ENCODE data around the gene C10orf143.

DNA sequence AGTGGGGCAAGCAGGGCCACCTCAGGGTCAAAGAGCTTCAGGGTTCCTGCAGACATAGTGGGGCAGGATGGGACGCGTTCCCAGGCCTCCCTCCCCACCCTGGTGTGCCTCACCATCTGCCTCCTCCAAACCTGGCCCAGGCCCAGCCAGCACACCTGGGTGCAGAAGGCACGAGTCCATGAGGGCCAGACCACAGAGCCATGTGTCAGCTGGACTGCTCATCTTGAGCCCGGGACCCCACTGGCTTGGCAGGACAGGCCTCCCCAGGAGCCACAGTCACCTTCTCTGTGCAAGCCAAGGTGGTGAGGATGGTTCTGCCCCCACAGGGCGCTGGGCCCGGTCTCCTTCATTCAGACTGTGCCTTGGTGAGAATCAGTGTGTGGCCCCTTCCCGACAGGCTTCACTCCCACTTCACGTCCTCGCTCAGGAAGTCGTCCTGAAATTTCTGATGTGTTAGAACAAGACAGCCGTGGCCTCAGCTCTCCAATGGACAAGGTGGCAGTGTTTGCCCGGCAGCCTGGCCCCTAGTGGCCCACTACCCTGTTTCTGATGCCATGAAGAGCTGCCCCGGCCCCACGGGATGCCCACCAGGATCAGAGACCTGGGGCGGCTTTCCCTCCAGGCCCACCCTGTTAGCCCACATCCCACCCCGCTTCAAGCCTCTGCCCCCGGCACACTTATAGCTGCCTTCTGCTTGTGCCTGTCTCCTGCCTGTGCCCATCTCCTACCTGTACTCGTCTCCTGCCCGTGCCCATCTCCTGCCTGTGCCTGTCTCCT is 87.0 kb downstream of the C10orf143 start:
- TF ChIP-seq EZH2 (IDR thresholded peaks at IDR 0.05) (no peak), EZH2phosphoT487 (IDR thresholded peaks at IDR 0.05) (no peak)
- TF ChIP-seq, protein P1, sequence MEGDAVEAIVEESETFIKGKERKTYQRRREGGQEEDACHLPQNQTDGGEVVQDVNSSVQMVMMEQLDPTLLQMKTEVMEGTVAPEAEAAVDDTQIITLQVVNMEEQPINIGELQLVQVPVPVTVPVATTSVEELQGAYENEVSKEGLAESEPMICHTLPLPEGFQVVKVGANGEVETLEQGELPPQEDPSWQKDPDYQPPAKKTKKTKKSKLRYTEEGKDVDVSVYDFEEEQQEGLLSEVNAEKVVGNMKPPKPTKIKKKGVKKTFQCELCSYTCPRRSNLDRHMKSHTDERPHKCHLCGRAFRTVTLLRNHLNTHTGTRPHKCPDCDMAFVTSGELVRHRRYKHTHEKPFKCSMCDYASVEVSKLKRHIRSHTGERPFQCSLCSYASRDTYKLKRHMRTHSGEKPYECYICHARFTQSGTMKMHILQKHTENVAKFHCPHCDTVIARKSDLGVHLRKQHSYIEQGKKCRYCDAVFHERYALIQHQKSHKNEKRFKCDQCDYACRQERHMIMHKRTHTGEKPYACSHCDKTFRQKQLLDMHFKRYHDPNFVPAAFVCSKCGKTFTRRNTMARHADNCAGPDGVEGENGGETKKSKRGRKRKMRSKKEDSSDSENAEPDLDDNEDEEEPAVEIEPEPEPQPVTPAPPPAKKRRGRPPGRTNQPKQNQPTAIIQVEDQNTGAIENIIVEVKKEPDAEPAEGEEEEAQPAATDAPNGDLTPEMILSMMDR (IDR thresholded peaks at IDR 0.05): no peak
